Activated T-cell treated with anti-CD3 and anti-CD28 coated beads for 4 hours (primary cell): Measurements from ENCODE around the gene TMIE.
"Not testable (repeated sequence)": the region's sequence is repeated elsewhere in the genome, so short reads cannot be mapped to it uniquely, and the experiment has no call there.

Experiments
- DNase-seq: peaks from one replicate; pipeline ENCODE4 v3.0.0-alpha.2; 2020

TMIE gene

GRCh38 chr3:46729038-46729437, 27.8 kb downstream of the TMIE start:
- DNase-seq, result no peak

- DNase-seq, result no peak
These were observed 29.6 kb downstream of the TMIE start for GRCh38 chr3:46730819-46731218.

- DNase-seq, result no peak
These were observed 30.6 kb downstream of the TMIE start for GRCh38 chr3:46731795-46732194.

GRCh38 chr3:46733026-46733800, 32.0 kb downstream of the TMIE start:
- DNase-seq, result no peak

- DNase-seq, result no peak
These were observed 33.6 kb downstream of the TMIE start for GRCh38 chr3:46734773-46735172.

- no peak for DNase-seq
These were observed 35.0 kb downstream of the TMIE start for GRCh38 chr3:46736006-46736872.

GRCh38 chr3:46737329-46737731, 36.1 kb downstream of the TMIE start:
- no peak for DNase-seq

GRCh38 chr3:46739565-46739964, 38.4 kb downstream of the TMIE start:
- DNase-seq, result not testable (repeated sequence)

- no peak for DNase-seq
These were observed 41.9 kb downstream of the TMIE start for GRCh38 chr3:46742992-46743585.

GRCh38 chr3:46746711-46747110, 45.5 kb downstream of the TMIE start:
- no peak for DNase-seq

- DNase-seq, result no peak
These were observed 47.0 kb downstream of the TMIE start for GRCh38 chr3:46748170-46748569.

GRCh38 chr3:46749129-46749528, 47.9 kb downstream of the TMIE start:
- no peak for DNase-seq

GRCh38 chr3:46750555-46751038, 49.4 kb downstream of the TMIE start:
- DNase-seq, result no peak

- DNase-seq, result not testable (repeated sequence)
These were observed 51.9 kb downstream of the TMIE start for GRCh38 chr3:46753127-46753526.

GRCh38 chr3:46755646-46756045, 54.5 kb downstream of the TMIE start:
- DNase-seq, result no peak

GRCh38 chr3:46756642-46757041, 55.5 kb downstream of the TMIE start:
- DNase-seq, result no peak

GRCh38 chr3:46759239-46760167, 58.3 kb downstream of the TMIE start:
- DNase-seq, result no peak
